Caco-2 (cell line): ENCODE data around the gene ALKAL2. TPM values are rescaled to one million over a fixed set of nuclear protein-coding genes. Genes with fewer than 3 reads are reported as not detected.
"Not testable (repeated sequence)": the region's sequence is repeated elsewhere in the genome, so short reads cannot be mapped to it uniquely, and the experiment has no call there.

Experiments used
- BruUV-seq: library from RNA; stranded (reverse); fragments of 400-500 nt; replicated peaks from 2 replicates; lab custom pipeline; 2021; lab: Mats Ljungman, UMichigan
- CTCF ChIA-PET: fragments of 300-600 bp; sonication (Branson Sonifier 250); formaldehyde crosslinking; loops from one replicate; lab custom pipeline; 2022; ENCODE audit warnings: antibody characterized with exemption; lab: Charles Lee
- POLR2A ChIA-PET: fragments of 300-600 bp; sonication (Branson Sonifier 250); formaldehyde crosslinking; loops from one replicate; lab custom pipeline; 2022; ENCODE audit warnings: antibody characterized with exemption; lab: Charles Lee
- DNase-seq, 2 experiments: peaks; one replicate each; pipeline versions ENCODE4 v3.0.0 to v3.0.0-alpha.2; 2020 to 2022
- H3K27me3 ChIP-seq: replicated peaks from 2 replicates; pipeline ENCODE4 v1.6.0; 2011; ENCODE audit warnings: low read length; ENCODE audit not compliant: control insufficient read depth, insufficient read depth
- H3K36me3 ChIP-seq: 2 replicates; pipeline ENCODE4 v1.5.1; 2011; ENCODE audit warnings: low read length; ENCODE audit not compliant: control insufficient read depth, insufficient read depth
- H3K4me1 ChIP-seq: fragments of 250-450 bp; sonication (Bioruptor Pico); 2 replicates; pipeline ENCODE4 v1.5.1; 2020; ENCODE audit warnings: mild to moderate bottlenecking
- H3K4me3 ChIP-seq: 2 replicates; pipeline ENCODE4 v1.5.1; 2011; ENCODE audit warnings: low read depth, mild to moderate bottlenecking, control low read depth, low read length
- H3K9me3 ChIP-seq: fragments of 250-450 bp; sonication (Bioruptor Pico); 2 replicates; pipeline ENCODE4 v1.5.1; 2020; ENCODE audit warnings: mild to moderate bottlenecking, moderate library complexity
- H3K27ac Mint-ChIP-seq: one replicate; pipeline ENCODE4 v1.8.0; 2022; ENCODE audit warnings: mixed read lengths; ENCODE audit not compliant: unreplicated experiment
- H3K27me3 Mint-ChIP-seq: one replicate; pipeline ENCODE4 v1.8.0; 2022; ENCODE audit warnings: mixed read lengths; ENCODE audit not compliant: insufficient read depth, unreplicated experiment
- H3K36me3 Mint-ChIP-seq: one replicate; pipeline ENCODE4 v1.8.0; 2022; ENCODE audit warnings: mild to moderate bottlenecking, mixed read lengths; ENCODE audit not compliant: insufficient read depth, unreplicated experiment
- H3K4me1 Mint-ChIP-seq: one replicate; pipeline ENCODE4 v1.8.0; 2022; ENCODE audit warnings: low read depth, mixed read lengths; ENCODE audit not compliant: unreplicated experiment
- H3K4me3 Mint-ChIP-seq: one replicate; pipeline ENCODE4 v1.8.0; 2022; ENCODE audit warnings: mild to moderate bottlenecking, moderate library complexity, mixed read lengths; ENCODE audit not compliant: unreplicated experiment
- H3K9me3 Mint-ChIP-seq: one replicate; pipeline ENCODE4 v1.8.0; 2022; ENCODE audit warnings: mixed read lengths; ENCODE audit not compliant: unreplicated experiment
- intact Hi-C: fragments of 100-400 bp; cut with micrococcal nuclease; formaldehyde crosslinking; loops from one replicate; pipeline ENCODE4 v1.10.0; 2022; ENCODE audit not compliant: unreplicated experiment
- total RNA-seq: library from RNA; stranded (reverse); gene quantifications from 2 replicates; pipeline ENCODE4 v1.2.3, GENCODE V29; 2022
- TF ChIP-seq, protein P1 (sequence below), 2 experiments: fragments of 200-600 bp in 1 of 2; IDR thresholded peaks; 1 replicate in 1 of 2; 2 replicates in 1 of 2; pipeline versions ENCODE4 v1.5.1 to v1.8.0; 2011 to 2022; ENCODE audit warnings: antibody characterized with exemption in 1 of 2, control low read depth in 1 of 2, inconsistent platforms in 1 of 2, low read depth in 1 of 2, low read length in 1 of 2, mild to moderate bottlenecking in 1 of 2, moderate library complexity in 1 of 2; ENCODE audit not compliant: insufficient read depth in 1 of 2, severe bottlenecking in 1 of 2, unreplicated experiment in 1 of 2

ALKAL2 gene
- total RNA-seq, 1 experiment from 2014 or later = not detected

DNA sequence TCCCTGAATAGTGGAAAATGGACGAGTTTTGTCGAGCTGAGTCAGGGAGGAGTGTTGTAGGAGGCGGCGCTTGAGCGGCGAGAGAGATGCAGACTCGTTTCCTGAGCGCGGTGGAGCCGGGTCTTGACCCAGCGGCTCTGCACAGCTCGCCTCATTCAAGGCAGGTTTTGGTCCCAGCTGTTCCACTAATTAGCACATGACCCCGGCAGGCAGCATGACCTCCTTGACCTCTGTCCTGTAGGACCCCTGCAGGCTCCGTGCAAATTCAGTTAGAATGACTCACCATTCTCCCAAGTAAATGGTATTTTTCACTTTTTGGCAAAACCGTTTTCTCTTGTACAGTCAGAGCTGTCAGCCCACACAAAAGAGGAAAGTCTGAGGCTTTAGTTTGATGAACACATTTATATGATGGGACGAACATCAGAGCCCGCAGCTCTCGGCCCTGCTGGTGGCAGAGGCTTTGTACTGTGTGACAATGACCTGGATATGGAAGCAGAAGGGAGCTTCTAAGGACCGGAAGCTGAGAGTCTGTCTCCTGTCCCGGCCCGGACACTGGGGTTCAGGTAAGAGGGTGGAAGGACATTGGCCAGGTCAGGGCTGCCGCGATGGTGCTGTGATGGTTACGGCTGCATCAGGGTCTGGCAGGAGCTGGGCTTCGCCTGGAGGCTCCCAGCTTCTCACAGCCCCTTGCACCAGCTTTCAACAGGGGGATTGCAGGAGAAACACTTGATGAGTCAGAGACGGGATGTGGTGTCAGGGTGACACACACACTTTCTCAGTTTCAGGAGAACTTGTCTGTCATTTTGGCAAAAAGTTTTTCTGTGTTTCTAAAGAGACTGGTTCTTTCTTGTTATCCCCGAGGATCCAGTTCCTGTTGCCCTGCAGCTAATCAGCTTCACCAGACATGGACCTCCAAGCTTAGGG is 29.9 kb upstream of the ALKAL2 start:
- POLR2A ChIA-PET = no interaction called here
- no peak overlapping the region for H3K4me3 ChIP-seq
- H3K4me1 ChIP-seq = no peaks in the 10 kb centered on the region
- Mint-ChIP-seq H3K9me3 (peaks cover 12% of the 10 kb centered on the region), H3K27ac (no peak overlapping the region), H3K36me3 (no peaks in the 10 kb centered on the region), H3K4me1 (no peaks in the 10 kb centered on the region), H3K27me3 (peaks cover 4% of the 10 kb centered on the region), H3K4me3 (no peak overlapping the region)
- CTCF ChIA-PET = no interaction called here
- intact Hi-C loops = no loop called here
- BruUV-seq = no TSS peak
- H3K9me3 ChIP-seq = no peaks in the 10 kb centered on the region
- no peak for DNase-seq
- TF ChIP-seq, protein P1, sequence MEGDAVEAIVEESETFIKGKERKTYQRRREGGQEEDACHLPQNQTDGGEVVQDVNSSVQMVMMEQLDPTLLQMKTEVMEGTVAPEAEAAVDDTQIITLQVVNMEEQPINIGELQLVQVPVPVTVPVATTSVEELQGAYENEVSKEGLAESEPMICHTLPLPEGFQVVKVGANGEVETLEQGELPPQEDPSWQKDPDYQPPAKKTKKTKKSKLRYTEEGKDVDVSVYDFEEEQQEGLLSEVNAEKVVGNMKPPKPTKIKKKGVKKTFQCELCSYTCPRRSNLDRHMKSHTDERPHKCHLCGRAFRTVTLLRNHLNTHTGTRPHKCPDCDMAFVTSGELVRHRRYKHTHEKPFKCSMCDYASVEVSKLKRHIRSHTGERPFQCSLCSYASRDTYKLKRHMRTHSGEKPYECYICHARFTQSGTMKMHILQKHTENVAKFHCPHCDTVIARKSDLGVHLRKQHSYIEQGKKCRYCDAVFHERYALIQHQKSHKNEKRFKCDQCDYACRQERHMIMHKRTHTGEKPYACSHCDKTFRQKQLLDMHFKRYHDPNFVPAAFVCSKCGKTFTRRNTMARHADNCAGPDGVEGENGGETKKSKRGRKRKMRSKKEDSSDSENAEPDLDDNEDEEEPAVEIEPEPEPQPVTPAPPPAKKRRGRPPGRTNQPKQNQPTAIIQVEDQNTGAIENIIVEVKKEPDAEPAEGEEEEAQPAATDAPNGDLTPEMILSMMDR (IDR thresholded peaks at IDR 0.05; ENCODE audit: insufficient read depth in 1 of 2, low read depth in 1 of 2, low read length in 1 of 2, severe bottlenecking in 1 of 2, unreplicated experiment in 1 of 2) = no peak
- H3K27me3 ChIP-seq = no peaks in the 10 kb centered on the region
- no peaks in the 10 kb centered on the region for H3K36me3 ChIP-seq

DNA sequence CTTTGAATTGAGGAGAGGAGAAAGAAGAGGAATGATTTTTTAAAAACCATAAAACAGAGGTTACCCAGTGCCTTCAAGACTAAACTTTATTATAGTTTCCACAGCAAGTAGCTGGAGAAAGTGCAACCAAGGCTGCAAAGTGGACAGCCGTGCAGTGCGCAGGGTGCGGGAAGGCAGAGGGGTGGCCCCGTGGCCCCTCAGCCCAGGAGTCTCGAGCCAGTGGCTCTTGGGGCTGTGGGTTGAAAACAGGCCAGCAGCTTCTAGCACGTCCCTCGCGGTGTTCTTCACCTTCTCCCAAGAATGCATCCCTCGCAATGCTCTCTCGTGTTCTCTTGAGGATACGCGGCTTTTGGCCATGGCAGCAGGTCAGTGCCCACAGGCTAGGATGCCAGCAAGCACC is 28.5 kb upstream of the ALKAL2 start:
- H3K27me3 Mint-ChIP-seq = peaks cover 4% of the 10 kb centered on the region
- Histone ChIP-seq H3K4me1 (no peaks in the 10 kb centered on the region), H3K27me3 (no peaks in the 10 kb centered on the region), H3K36me3 (no peaks in the 10 kb centered on the region), H3K4me3 (no peak overlapping the region), H3K9me3 (no peaks in the 10 kb centered on the region)
- no peak for DNase-seq
- peaks cover 12% of the 10 kb centered on the region for H3K9me3 Mint-ChIP-seq
- H3K4me1 Mint-ChIP-seq = no peaks in the 10 kb centered on the region
- POLR2A ChIA-PET = no interaction called here
- intact Hi-C loops = no loop called here
- H3K4me3 Mint-ChIP-seq = no peak overlapping the region
- no TSS peak for BruUV-seq
- TF ChIP-seq, protein P1 (IDR thresholded peaks at IDR 0.05; ENCODE audit: insufficient read depth in 1 of 2, low read depth in 1 of 2, low read length in 1 of 2, severe bottlenecking in 1 of 2, unreplicated experiment in 1 of 2) = no peak
- H3K27ac Mint-ChIP-seq = no peak overlapping the region
- no peaks in the 10 kb centered on the region for H3K36me3 Mint-ChIP-seq
- CTCF ChIA-PET = no interaction called here

- H3K36me3 Mint-ChIP-seq, H3K4me3 ChIP-seq, H3K27ac Mint-ChIP-seq, H3K4me1 Mint-ChIP-seq, intact Hi-C loops, H3K27me3 ChIP-seq, H3K9me3 ChIP-seq, H3K27me3 Mint-ChIP-seq, H3K4me1 ChIP-seq, DNase-seq, H3K36me3 ChIP-seq, BruUV-seq, POLR2A ChIA-PET, CTCF ChIA-PET, H3K4me3 Mint-ChIP-seq: not testable (repeated sequence)
- H3K9me3 Mint-ChIP-seq = peaks cover 12% of the 10 kb centered on the region
Measured at GRCh38 chr2:315925-316324, 28.0 kb upstream of the ALKAL2 start.
